WTC11 (cell line): Measurements from ENCODE around the gene BABAM2. TPM values are rescaled to one million over a fixed set of nuclear protein-coding genes. Genes with fewer than 3 reads are reported as not detected.

Experiments used
- ATAC-seq: fragments of 200-7000 bp; cut with Tn5 transposase; 2 replicates; pipeline ENCODE4 v1.10.0; 2021; ENCODE audit warnings: mild to moderate bottlenecking, moderate library complexity
- CTCF ChIA-PET: fragments of 300-600 bp; sonication (Branson Sonifier 250); formaldehyde crosslinking; loops from one replicate; lab custom pipeline; 2021; ENCODE audit warnings: antibody characterized with exemption; lab: Charles Lee
- POLR2A ChIA-PET: fragments of 350-600 bp; sonication (Branson Sonifier 250); formaldehyde crosslinking; loops from one replicate; lab custom pipeline; 2021; ENCODE audit warnings: antibody characterized with exemption; lab: Charles Lee
- DNase-seq: peaks from one replicate; pipeline ENCODE4 v3.0.0; 2021; ENCODE audit warnings: low spot score
- H3K27ac Mint-ChIP-seq: 2 replicates; pipeline ENCODE4 v1.8.0; 2021; ENCODE audit warnings: mixed read lengths
- H3K27me3 Mint-ChIP-seq: 2 replicates; pipeline ENCODE4 v1.8.0; 2021; ENCODE audit warnings: low read depth, mild to moderate bottlenecking, moderate library complexity, mixed read lengths
- H3K36me3 Mint-ChIP-seq: 2 replicates; pipeline ENCODE4 v1.8.0; 2021; ENCODE audit warnings: mixed read lengths
- H3K4me1 Mint-ChIP-seq: 2 replicates; pipeline ENCODE4 v1.8.0; 2022; ENCODE audit warnings: mixed read lengths
- H3K4me3 Mint-ChIP-seq: 2 replicates; pipeline ENCODE4 v1.8.0; 2021; ENCODE audit warnings: mild to moderate bottlenecking, moderate library complexity, mixed read lengths
- H3K9me3 Mint-ChIP-seq: 2 replicates; pipeline ENCODE4 v1.8.0; 2021; ENCODE audit warnings: mixed read lengths
- CBFB ChIP-seq: sonication (generic); formaldehyde crosslinking; IDR thresholded peaks from 2 replicates; pipeline ENCODE4 v1.8.1; 2022; ENCODE audit warnings: mild to moderate bottlenecking, low read depth, missing genetic modification reagents
- CREB1 ChIP-seq: sonication (generic); formaldehyde crosslinking; IDR thresholded peaks from 2 replicates; pipeline ENCODE4 v1.8.0; 2023; ENCODE audit warnings: mild to moderate bottlenecking, missing genetic modification reagents
- CREM ChIP-seq: sonication (generic); formaldehyde crosslinking; IDR thresholded peaks from 2 replicates; pipeline ENCODE4 v1.8.1; 2022; ENCODE audit warnings: mild to moderate bottlenecking, missing genetic modification reagents, moderate library complexity
- EMX1 ChIP-seq: fragments of 250-450 bp; sonication (Bioruptor Pico); IDR thresholded peaks from 2 replicates; pipeline ENCODE4 v1.8.0; 2021; ENCODE audit warnings: mild to moderate bottlenecking
- ETV6 ChIP-seq: sonication (generic); formaldehyde crosslinking; IDR thresholded peaks from 2 replicates; pipeline ENCODE4 v1.8.1; 2022; ENCODE audit warnings: mild to moderate bottlenecking, missing genetic modification reagents
- JUN ChIP-seq: sonication (generic); formaldehyde crosslinking; IDR thresholded peaks from 2 replicates; pipeline ENCODE4 v1.8.0; 2023; ENCODE audit warnings: mild to moderate bottlenecking, missing genetic modification reagents
- MYBL2 ChIP-seq: sonication (generic); formaldehyde crosslinking; IDR thresholded peaks from 2 replicates; pipeline ENCODE4 v1.8.1; 2023; ENCODE audit warnings: mild to moderate bottlenecking, moderate library complexity, missing genetic modification reagents
- NFE2L1 ChIP-seq: sonication (generic); formaldehyde crosslinking; IDR thresholded peaks from 2 replicates; pipeline ENCODE4 v1.8.1; 2023; ENCODE audit warnings: missing genetic modification reagents
- TEAD1 ChIP-seq: sonication (generic); formaldehyde crosslinking; IDR thresholded peaks from 2 replicates; pipeline ENCODE4 v1.8.0; 2022; ENCODE audit warnings: mild to moderate bottlenecking, missing genetic modification reagents
- TP53 ChIP-seq: sonication (generic); formaldehyde crosslinking; IDR thresholded peaks from 2 replicates; pipeline ENCODE4 v1.8.1; 2023; ENCODE audit warnings: mild to moderate bottlenecking, missing genetic modification reagents
- ZNF219 ChIP-seq: sonication (generic); formaldehyde crosslinking; IDR thresholded peaks from 2 replicates; pipeline ENCODE4 v1.8.0; 2023; ENCODE audit warnings: missing genetic modification reagents, mild to moderate bottlenecking, borderline replicate concordance
- ZNF423 ChIP-seq: fragments of 250-450 bp; sonication (Bioruptor Pico); IDR thresholded peaks from 2 replicates; pipeline ENCODE4 v2.1.2; 2022; ENCODE audit warnings: mild to moderate bottlenecking, moderate library complexity
- total RNA-seq: library from RNA; stranded (reverse); gene quantifications from 3 replicates; pipeline ENCODE4 v1.2.3, GENCODE V29; 2021
- TF ChIP-seq, protein P1 (sequence below): sonication (generic); formaldehyde crosslinking; IDR thresholded peaks from 2 replicates; pipeline ENCODE4 v1.8.1; 2022; ENCODE audit warnings: low read depth, missing genetic modification reagents, borderline replicate concordance
- TF ChIP-seq, protein P2 (sequence below): sonication (generic); formaldehyde crosslinking; IDR thresholded peaks from 2 replicates; pipeline ENCODE4 v1.8.0; 2022; ENCODE audit warnings: mild to moderate bottlenecking, missing genetic modification reagents
- TF ChIP-seq, protein P3 (sequence below): sonication (generic); formaldehyde crosslinking; IDR thresholded peaks from 2 replicates; pipeline ENCODE4 v1.8.0; 2022; ENCODE audit warnings: mild to moderate bottlenecking, missing genetic modification reagents
- TF ChIP-seq, protein P4 (sequence below): sonication (generic); formaldehyde crosslinking; IDR thresholded peaks from 2 replicates; pipeline ENCODE4 v1.8.1; 2023; ENCODE audit warnings: mild to moderate bottlenecking, missing genetic modification reagents
- TF ChIP-seq, protein P5 (sequence below): fragments of 250-450 bp; sonication (Bioruptor Pico); conservative IDR thresholded peaks from 2 replicates; pipeline ENCODE4 v1.9.0; 2021; ENCODE audit warnings: mild to moderate bottlenecking
- TF ChIP-seq, protein P6 (sequence below): sonication (generic); formaldehyde crosslinking; IDR thresholded peaks from 2 replicates; pipeline ENCODE4 v1.8.0; 2023; ENCODE audit warnings: missing genetic modification reagents
- TF ChIP-seq, protein P7 (sequence below): fragments of 250-450 bp; sonication (Bioruptor Pico); IDR thresholded peaks from 2 replicates; pipeline ENCODE4 v1.9.0; 2021; ENCODE audit warnings: mild to moderate bottlenecking
- TF ChIP-seq, protein P8 (sequence below): sonication (generic); formaldehyde crosslinking; IDR thresholded peaks from 2 replicates; pipeline ENCODE4 v1.8.0; 2022; ENCODE audit warnings: mild to moderate bottlenecking, missing genetic modification reagents
- TF ChIP-seq, protein P9 (sequence below): sonication (generic); formaldehyde crosslinking; IDR thresholded peaks from 2 replicates; pipeline ENCODE4 v1.8.1; 2023; ENCODE audit warnings: mild to moderate bottlenecking, missing genetic modification reagents, moderate library complexity

BABAM2 gene
- total RNA-seq, 1 experiment from 2014 or later = 16.5 TPM

DNA sequence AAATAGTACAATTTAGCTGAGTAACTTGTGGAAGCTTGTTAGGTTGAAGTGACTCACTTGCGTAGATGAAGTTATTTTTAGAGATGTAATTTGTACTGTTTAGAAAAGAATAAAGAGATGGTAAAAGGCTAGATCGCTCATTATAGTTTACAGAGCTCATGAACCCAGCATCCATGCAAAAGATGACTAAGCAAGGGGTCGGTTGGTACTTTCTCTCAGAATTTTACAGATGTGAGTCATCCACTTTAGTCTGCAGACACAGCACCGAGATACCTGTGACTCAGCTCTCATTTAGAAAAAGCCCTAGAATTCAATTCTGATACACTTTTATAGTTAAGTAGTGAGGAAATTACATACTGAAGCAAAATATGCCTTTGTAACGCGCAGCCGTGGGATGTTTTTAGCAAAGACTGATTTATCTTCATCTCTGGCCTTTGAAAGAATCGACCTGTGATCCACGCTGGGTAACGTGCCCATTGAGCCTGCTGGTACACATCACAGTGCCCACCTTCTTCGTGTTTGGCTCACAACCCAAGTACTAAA lies 385.6 kb downstream of the BABAM2 start (continued):
- TF ChIP-seq, protein P1, sequence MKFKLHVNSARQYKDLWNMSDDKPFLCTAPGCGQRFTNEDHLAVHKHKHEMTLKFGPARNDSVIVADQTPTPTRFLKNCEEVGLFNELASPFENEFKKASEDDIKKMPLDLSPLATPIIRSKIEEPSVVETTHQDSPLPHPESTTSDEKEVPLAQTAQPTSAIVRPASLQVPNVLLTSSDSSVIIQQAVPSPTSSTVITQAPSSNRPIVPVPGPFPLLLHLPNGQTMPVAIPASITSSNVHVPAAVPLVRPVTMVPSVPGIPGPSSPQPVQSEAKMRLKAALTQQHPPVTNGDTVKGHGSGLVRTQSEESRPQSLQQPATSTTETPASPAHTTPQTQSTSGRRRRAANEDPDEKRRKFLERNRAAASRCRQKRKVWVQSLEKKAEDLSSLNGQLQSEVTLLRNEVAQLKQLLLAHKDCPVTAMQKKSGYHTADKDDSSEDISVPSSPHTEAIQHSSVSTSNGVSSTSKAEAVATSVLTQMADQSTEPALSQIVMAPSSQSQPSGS (CRISPR knock-in tag) = no peak
- TF ChIP-seq, protein P2, sequence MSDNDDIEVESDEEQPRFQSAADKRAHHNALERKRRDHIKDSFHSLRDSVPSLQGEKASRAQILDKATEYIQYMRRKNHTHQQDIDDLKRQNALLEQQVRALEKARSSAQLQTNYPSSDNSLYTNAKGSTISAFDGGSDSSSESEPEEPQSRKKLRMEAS (CRISPR knock-in tag) = no peak
- TF ChIP-seq, protein P3, sequence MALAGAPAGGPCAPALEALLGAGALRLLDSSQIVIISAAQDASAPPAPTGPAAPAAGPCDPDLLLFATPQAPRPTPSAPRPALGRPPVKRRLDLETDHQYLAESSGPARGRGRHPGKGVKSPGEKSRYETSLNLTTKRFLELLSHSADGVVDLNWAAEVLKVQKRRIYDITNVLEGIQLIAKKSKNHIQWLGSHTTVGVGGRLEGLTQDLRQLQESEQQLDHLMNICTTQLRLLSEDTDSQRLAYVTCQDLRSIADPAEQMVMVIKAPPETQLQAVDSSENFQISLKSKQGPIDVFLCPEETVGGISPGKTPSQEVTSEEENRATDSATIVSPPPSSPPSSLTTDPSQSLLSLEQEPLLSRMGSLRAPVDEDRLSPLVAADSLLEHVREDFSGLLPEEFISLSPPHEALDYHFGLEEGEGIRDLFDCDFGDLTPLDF = no peak
- TF ChIP-seq ETV6 (CRISPR knock-in tag) = no peak
- no peak for TF ChIP-seq NFE2L1 (CRISPR knock-in tag)
- TF ChIP-seq, protein P4, sequence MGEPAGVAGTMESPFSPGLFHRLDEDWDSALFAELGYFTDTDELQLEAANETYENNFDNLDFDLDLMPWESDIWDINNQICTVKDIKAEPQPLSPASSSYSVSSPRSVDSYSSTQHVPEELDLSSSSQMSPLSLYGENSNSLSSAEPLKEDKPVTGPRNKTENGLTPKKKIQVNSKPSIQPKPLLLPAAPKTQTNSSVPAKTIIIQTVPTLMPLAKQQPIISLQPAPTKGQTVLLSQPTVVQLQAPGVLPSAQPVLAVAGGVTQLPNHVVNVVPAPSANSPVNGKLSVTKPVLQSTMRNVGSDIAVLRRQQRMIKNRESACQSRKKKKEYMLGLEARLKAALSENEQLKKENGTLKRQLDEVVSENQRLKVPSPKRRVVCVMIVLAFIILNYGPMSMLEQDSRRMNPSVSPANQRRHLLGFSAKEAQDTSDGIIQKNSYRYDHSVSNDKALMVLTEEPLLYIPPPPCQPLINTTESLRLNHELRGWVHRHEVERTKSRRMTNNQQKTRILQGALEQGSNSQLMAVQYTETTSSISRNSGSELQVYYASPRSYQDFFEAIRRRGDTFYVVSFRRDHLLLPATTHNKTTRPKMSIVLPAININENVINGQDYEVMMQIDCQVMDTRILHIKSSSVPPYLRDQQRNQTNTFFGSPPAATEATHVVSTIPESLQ = no peak
- no peak for TF ChIP-seq ZNF219

DNA sequence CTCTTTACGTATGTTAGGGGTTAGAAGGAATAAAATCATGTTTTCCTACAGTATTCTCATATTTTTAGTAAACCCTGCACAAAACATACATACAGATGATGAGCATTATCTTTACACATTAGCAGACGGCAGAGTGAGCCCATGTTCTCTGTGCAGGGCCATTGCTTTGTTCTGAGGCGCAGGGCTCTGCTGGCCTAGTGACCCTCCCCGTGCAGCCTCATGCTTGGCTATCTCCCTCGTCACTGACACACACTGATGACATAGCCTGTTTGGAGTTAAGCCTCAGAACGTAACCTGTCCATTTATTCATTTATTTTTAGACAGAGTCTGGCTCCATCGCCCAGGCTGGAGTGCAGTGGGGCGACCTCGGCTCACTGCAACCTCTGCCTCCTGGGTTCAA lies 386.3 kb downstream of the BABAM2 start:
- ChIA-PET CTCF (no interaction called here), POLR2A (no interaction called here)
- DNase-seq = no peak
- ATAC-seq = no peak
- H3K27ac Mint-ChIP-seq = no peak overlapping the region
- H3K27me3 Mint-ChIP-seq = no peaks in the 10 kb centered on the region
- TF ChIP-seq MYBL2 = no peak
- TF ChIP-seq ETV6 (CRISPR knock-in tag) = no peak
- TF ChIP-seq, protein P5, sequence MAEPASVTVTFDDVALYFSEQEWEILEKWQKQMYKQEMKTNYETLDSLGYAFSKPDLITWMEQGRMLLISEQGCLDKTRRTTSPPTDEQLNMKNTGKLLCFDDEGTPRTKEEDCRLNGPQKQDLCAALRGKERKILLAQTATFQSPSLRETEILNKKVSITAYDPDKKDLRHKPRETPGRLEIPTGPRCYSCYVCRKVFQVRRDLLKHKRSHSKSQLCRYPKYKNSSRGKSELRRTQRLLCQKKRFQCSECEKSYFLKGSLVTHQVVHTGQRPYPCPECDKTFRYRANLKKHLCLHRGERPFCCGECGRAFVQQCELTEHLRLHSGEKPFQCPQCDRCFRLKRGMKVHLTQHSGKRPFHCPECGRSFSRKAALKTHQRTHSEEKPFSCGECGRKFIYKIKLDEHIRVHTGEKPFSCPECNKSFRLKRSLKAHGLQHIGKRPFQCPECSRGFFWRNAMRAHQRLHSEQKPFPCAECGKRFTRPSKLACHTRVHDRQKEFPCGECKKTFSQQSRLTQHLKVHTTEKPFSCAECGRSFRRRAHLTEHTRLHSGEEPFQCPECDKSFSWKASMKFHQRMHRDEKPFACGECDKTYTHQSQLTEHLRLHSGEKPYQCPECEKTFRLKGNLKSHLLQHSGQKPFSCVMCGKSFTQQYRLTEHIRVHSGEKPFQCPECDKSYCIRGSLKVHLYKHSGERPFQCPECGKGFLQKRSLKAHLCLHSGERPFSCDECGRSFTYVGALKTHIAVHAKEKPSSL (CRISPR knock-in tag) = no peak
- TF ChIP-seq TEAD1 = no peak
- no peak for TF ChIP-seq CREB1 (CRISPR knock-in tag)
- TF ChIP-seq, protein P6, sequence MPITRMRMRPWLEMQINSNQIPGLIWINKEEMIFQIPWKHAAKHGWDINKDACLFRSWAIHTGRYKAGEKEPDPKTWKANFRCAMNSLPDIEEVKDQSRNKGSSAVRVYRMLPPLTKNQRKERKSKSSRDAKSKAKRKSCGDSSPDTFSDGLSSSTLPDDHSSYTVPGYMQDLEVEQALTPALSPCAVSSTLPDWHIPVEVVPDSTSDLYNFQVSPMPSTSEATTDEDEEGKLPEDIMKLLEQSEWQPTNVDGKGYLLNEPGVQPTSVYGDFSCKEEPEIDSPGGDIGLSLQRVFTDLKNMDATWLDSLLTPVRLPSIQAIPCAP = no peak
- TF ChIP-seq ZNF219 = no peak
- no peak for TF ChIP-seq EMX1 (CRISPR knock-in tag)
- TF ChIP-seq ZNF423 (CRISPR knock-in tag) = no peak
- TF ChIP-seq, protein P7, sequence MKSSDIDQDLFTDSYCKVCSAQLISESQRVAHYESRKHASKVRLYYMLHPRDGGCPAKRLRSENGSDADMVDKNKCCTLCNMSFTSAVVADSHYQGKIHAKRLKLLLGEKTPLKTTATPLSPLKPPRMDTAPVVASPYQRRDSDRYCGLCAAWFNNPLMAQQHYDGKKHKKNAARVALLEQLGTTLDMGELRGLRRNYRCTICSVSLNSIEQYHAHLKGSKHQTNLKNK (CRISPR knock-in tag) = no peak
- no peak for TF ChIP-seq TP53 (CRISPR knock-in tag)
- TF ChIP-seq, protein P8, sequence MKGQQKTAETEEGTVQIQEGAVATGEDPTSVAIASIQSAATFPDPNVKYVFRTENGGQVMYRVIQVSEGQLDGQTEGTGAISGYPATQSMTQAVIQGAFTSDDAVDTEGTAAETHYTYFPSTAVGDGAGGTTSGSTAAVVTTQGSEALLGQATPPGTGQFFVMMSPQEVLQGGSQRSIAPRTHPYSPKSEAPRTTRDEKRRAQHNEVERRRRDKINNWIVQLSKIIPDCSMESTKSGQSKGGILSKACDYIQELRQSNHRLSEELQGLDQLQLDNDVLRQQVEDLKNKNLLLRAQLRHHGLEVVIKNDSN (CRISPR knock-in tag) = no peak
- no peak for TF ChIP-seq CREM (CRISPR knock-in tag)
- TF ChIP-seq, protein P9, sequence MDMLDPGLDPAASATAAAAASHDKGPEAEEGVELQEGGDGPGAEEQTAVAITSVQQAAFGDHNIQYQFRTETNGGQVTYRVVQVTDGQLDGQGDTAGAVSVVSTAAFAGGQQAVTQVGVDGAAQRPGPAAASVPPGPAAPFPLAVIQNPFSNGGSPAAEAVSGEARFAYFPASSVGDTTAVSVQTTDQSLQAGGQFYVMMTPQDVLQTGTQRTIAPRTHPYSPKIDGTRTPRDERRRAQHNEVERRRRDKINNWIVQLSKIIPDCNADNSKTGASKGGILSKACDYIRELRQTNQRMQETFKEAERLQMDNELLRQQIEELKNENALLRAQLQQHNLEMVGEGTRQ = no peak
- no peak for TF ChIP-seq CBFB (CRISPR knock-in tag)
- TF ChIP-seq JUN = no peak
- peaks cover 17% of the 10 kb centered on the region for H3K4me1 Mint-ChIP-seq
- H3K9me3 Mint-ChIP-seq = no peaks in the 10 kb centered on the region
- no peaks in the 10 kb centered on the region for H3K36me3 Mint-ChIP-seq
- no peak overlapping the region for H3K4me3 Mint-ChIP-seq
